OCI-LY7 (cell line): ENCODE data around the gene TBCCD1. TPM values are rescaled to one million over a fixed set of nuclear protein-coding genes. Genes with fewer than 3 reads are reported as not detected.

Source experiments
- BruUV-seq: library from RNA; stranded (reverse); fragments of 400-500 nt; replicated peaks from 2 replicates; lab custom pipeline; 2021; lab: Mats Ljungman, UMichigan
- CTCF ChIA-PET: fragments of 300-600 bp; sonication (Branson Sonifier 250); formaldehyde crosslinking; loops from one replicate; lab custom pipeline; 2022; ENCODE audit warnings: antibody characterized with exemption; ENCODE audit not compliant: unreplicated experiment; lab: Charles Lee
- POLR2A ChIA-PET: fragments of 300-600 bp; sonication (Branson Sonifier 250); formaldehyde crosslinking; loops from one replicate; lab custom pipeline; 2022; ENCODE audit warnings: antibody characterized with exemption; lab: Charles Lee
- DNase-seq: peaks from one replicate; pipeline ENCODE4 v3.0.0-alpha.2; 2015; ENCODE audit warnings: low spot score
- H2AFZ ChIP-seq: fragments of 200-600 bp; sonication (generic), shearing (Covaris generic); 2 replicates; pipeline ENCODE4 v1.6.1; 2014; ENCODE audit warnings: mild to moderate bottlenecking, antibody characterized with exemption, low read length, moderate library complexity
- H3K27ac ChIP-seq: fragments of 200-600 bp; sonication (generic); 2 replicates; pipeline ENCODE4 v1.5.1; 2014; ENCODE audit warnings: mixed run types, low read depth, mild to moderate bottlenecking, moderate library complexity, low read length, inconsistent platforms; ENCODE audit not compliant: poor library complexity, severe bottlenecking
- H3K36me3 ChIP-seq: fragments of 200-600 bp; sonication (generic); 2 replicates; pipeline ENCODE4 v1.6.1; 2014; ENCODE audit warnings: mild to moderate bottlenecking, antibody characterized with exemption, low read length, moderate library complexity, mixed read lengths; ENCODE audit not compliant: insufficient read depth
- H3K4me1 ChIP-seq: fragments of 200-600 bp; sonication (generic); 2 replicates; pipeline ENCODE4 v1.5.1; 2014; ENCODE audit warnings: mild to moderate bottlenecking, low read length; ENCODE audit not compliant: insufficient read depth, poor library complexity, severe bottlenecking
- H3K4me2 ChIP-seq: fragments of 200-600 bp; sonication (generic); 2 replicates; pipeline ENCODE4 v1.6.1; 2014; ENCODE audit warnings: mild to moderate bottlenecking, low read length
- H3K4me3 ChIP-seq: fragments of 200-600 bp; sonication (generic); 2 replicates; pipeline ENCODE4 v1.5.1; 2014; ENCODE audit warnings: mild to moderate bottlenecking, low read depth, low read length; ENCODE audit not compliant: poor library complexity, severe bottlenecking
- H3K79me2 ChIP-seq: fragments of 200-600 bp; sonication (generic); 2 replicates; pipeline ENCODE4 v1.6.1; 2016; ENCODE audit warnings: low read depth, mild to moderate bottlenecking, low read length, moderate library complexity, mixed read lengths; ENCODE audit not compliant: insufficient read depth
- H3K9me2 ChIP-seq: fragments of 200-600 bp; sonication (generic); 2 replicates; pipeline ENCODE4 v1.6.1; 2016; ENCODE audit warnings: mild to moderate bottlenecking, low read length, mixed read lengths; ENCODE audit not compliant: insufficient read depth
- H3K9me3 ChIP-seq: fragments of 200-600 bp; sonication (generic); 2 replicates; pipeline ENCODE4 v1.6.1; 2014; ENCODE audit warnings: mild to moderate bottlenecking, mixed run types, low read length, mixed read lengths
- H4K20me1 ChIP-seq: fragments of 200-600 bp; sonication (generic); 2 replicates; pipeline ENCODE4 v1.6.1; 2014; ENCODE audit warnings: mild to moderate bottlenecking, antibody characterized with exemption, low read length, moderate library complexity, mixed read lengths; ENCODE audit not compliant: insufficient read depth
- CTCF ChIP-seq: fragments of 200-600 bp; sonication (generic); conservative IDR thresholded peaks from 2 replicates; pipeline ENCODE4 v1.5.1; 2014; ENCODE audit warnings: mild to moderate bottlenecking, antibody characterized with exemption, low read length, moderate library complexity, mixed read lengths
- EZH2phosphoT487 ChIP-seq: fragments of 200-600 bp; sonication (generic); IDR thresholded peaks from 2 replicates; pipeline ENCODE4 v1.6.1; 2018; ENCODE audit warnings: low read depth, borderline replicate concordance, mild to moderate bottlenecking, mixed run types, antibody characterized with exemption, low read length, moderate library complexity, mixed read lengths
- intact Hi-C: fragments of 100-400 bp; cut with micrococcal nuclease; formaldehyde crosslinking; loops from one replicate; pipeline ENCODE4 v1.10.0; 2022; ENCODE audit not compliant: unreplicated experiment
- total RNA-seq, 2 experiments: library from RNA; depleted of rRNA in 1 of 2; stranded (reverse); fragments of >200 nt in 1 of 2; shearing (Covaris generic) in 1 of 2; gene quantifications; 2 replicates each; pipeline ENCODE4 v1.2.3, GENCODE V29; 2014 to 2022

TBCCD1 gene
- total RNA-seq, 2 experiments from 2014 or later: 21.9 to 27.0 TPM

GRCh38 chr3:186538779-186539178, 28.4 kb downstream of the TBCCD1 start:
- Histone ChIP-seq H3K9me3 (no peaks in the 10 kb centered on the region), H3K4me3 (no peak overlapping the region), H4K20me1 (no peaks in the 10 kb centered on the region), H3K79me2 (no peaks in the 10 kb centered on the region), H3K36me3 (peaks cover 2% of the 10 kb centered on the region; the same call in 1 of the 2 replicates), H2AFZ (no peak overlapping the region), H3K9me2 (no peaks in the 10 kb centered on the region), H3K4me1 (peaks cover 32% of the 10 kb centered on the region), H3K27ac (no peak overlapping the region), H3K4me2 (no peak overlapping the region)
- intact Hi-C loops: loop anchor here (10.0 kb wide), 1 partner anchor 384 kb away; no protein-coding TSS in a partner anchor
- no TSS peak for BruUV-seq
- CTCF ChIA-PET: interaction anchor here (3.2 kb wide), 1 partner anchor 278 kb away, joined by 25 read pairs; no protein-coding TSS in a partner anchor
- no peak for DNase-seq
- no peak for TF ChIP-seq EZH2phosphoT487
- TF ChIP-seq CTCF: no peak
- POLR2A ChIA-PET: interaction anchor here (0.6 to 1.5 kb wide), 4 partner anchors 13 to 40 kb away, joined by 3 to 5 read pairs (median 4); no protein-coding TSS in a partner anchor

GRCh38 chr3:186536883-186537844, 30.0 kb downstream of the TBCCD1 start:
- no peaks in the 10 kb centered on the region for H3K9me3 ChIP-seq
- DNase-seq: no peak
- no peaks in the 10 kb centered on the region for H4K20me1 ChIP-seq
- H3K4me3 ChIP-seq: no peak overlapping the region
- H3K9me2 ChIP-seq: no peaks in the 10 kb centered on the region
- intact Hi-C loops: loop anchor here (10.0 kb wide), 1 partner anchor 382 kb away; no protein-coding TSS in a partner anchor
- no TSS peak for BruUV-seq
- H3K79me2 ChIP-seq: no peaks in the 10 kb centered on the region
- TF ChIP-seq CTCF: no peak
- no peak for TF ChIP-seq EZH2phosphoT487
- H3K27ac ChIP-seq: no peak overlapping the region
- H3K36me3 ChIP-seq: no peaks in the 10 kb centered on the region
- no peak overlapping the region for H3K4me2 ChIP-seq
- ChIA-PET CTCF (no interaction called here), POLR2A (interaction anchor here (1.0 to 1.2 kb wide), 2 partner anchors 33 to 599 kb away, joined by 3 read pairs; partner anchors contain the start of genes DNAJB11 and TRA2B)
- peaks cover 40% of the 10 kb centered on the region for H3K4me1 ChIP-seq
- H2AFZ ChIP-seq: no peak overlapping the region
